ENCODE results near the gene TTC22.

TTC22 gene

DNA sequence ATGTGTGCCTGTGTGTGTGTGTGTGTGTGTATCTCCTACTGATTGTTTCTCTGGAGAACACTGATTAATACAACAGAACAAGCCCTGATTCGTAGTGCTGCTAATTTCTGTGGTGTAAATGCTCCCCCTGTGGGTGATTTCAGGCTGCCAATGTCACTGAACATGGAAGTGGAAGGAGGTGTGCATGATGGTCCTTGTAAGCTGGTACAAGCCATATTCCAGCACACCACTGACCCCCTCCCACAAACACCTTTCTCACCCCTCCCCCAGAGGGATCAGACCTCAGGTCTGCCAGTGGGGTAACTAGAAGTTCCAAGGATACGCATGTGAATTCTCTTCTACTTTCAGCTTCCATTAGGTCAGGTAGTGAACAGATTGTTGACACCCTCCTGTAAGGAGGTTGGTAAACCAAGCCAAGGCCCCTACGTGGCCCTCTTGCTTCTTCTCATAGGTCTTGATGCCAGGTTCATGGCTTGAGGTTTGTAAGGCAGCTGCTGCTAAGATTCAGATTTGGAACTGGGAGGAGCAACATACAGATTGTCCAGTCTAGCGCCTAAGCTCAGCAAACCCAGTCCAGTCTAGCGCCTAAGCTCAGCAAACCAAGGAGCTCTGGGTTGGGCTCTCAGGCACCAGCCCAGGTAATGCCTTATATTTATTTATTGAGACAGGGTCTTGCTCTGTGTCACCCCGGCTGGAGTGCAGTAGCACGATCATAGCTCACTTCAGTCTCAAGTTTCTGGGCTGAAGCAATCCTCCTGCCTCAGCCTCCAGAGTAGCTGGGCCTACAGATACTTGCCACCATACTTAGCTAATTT lies 47.2 kb upstream of the TTC22 start:
- Histone ChIP-seq H3K4me3 (ENCODE audit: severe bottlenecking) (no peak overlapping the region), H3K4me1 (ENCODE audit: insufficient read depth, poor library complexity, severe bottlenecking) (no peaks in the 10 kb centered on the region), H3K9me3 (ENCODE audit: severe bottlenecking) (no peaks in the 10 kb centered on the region), H3K36me3 (ENCODE audit: low read depth) (peaks cover 45% of the 10 kb centered on the region), H3K27ac (ENCODE audit: poor library complexity, severe bottlenecking) (no peak overlapping the region), H3K27me3 (ENCODE audit: insufficient read depth, poor library complexity, severe bottlenecking) (no peaks in the 10 kb centered on the region)
- no peak for ATAC-seq (ENCODE audit: low read depth)
- no peak for DNase-seq (ENCODE audit: low spot score)
- TF ChIP-seq, protein P1, sequence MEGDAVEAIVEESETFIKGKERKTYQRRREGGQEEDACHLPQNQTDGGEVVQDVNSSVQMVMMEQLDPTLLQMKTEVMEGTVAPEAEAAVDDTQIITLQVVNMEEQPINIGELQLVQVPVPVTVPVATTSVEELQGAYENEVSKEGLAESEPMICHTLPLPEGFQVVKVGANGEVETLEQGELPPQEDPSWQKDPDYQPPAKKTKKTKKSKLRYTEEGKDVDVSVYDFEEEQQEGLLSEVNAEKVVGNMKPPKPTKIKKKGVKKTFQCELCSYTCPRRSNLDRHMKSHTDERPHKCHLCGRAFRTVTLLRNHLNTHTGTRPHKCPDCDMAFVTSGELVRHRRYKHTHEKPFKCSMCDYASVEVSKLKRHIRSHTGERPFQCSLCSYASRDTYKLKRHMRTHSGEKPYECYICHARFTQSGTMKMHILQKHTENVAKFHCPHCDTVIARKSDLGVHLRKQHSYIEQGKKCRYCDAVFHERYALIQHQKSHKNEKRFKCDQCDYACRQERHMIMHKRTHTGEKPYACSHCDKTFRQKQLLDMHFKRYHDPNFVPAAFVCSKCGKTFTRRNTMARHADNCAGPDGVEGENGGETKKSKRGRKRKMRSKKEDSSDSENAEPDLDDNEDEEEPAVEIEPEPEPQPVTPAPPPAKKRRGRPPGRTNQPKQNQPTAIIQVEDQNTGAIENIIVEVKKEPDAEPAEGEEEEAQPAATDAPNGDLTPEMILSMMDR (IDR thresholded peaks at IDR 0.05; ENCODE audit: poor library complexity, severe bottlenecking) = no peak

GRCh38 chr1:54846716-54847284 lies 45.7 kb upstream of the TTC22 start:
- TF ChIP-seq, protein P1 (IDR thresholded peaks at IDR 0.05; ENCODE audit: poor library complexity, severe bottlenecking) = no peak
- no peaks in the 10 kb centered on the region for H3K27me3 ChIP-seq (ENCODE audit: insufficient read depth, poor library complexity, severe bottlenecking)
- no peaks in the 10 kb centered on the region for H3K4me1 ChIP-seq (ENCODE audit: insufficient read depth, poor library complexity, severe bottlenecking)
- H3K9me3 ChIP-seq (ENCODE audit: severe bottlenecking) = no peaks in the 10 kb centered on the region
- peaks cover 30% of the 10 kb centered on the region for H3K36me3 ChIP-seq (ENCODE audit: low read depth)
- ATAC-seq (ENCODE audit: low read depth) = no peak
- H3K27ac ChIP-seq (ENCODE audit: poor library complexity, severe bottlenecking) = no peak overlapping the region
- DNase-seq (ENCODE audit: low spot score) = no peak
- no peak overlapping the region for H3K4me3 ChIP-seq (ENCODE audit: severe bottlenecking)

DNA sequence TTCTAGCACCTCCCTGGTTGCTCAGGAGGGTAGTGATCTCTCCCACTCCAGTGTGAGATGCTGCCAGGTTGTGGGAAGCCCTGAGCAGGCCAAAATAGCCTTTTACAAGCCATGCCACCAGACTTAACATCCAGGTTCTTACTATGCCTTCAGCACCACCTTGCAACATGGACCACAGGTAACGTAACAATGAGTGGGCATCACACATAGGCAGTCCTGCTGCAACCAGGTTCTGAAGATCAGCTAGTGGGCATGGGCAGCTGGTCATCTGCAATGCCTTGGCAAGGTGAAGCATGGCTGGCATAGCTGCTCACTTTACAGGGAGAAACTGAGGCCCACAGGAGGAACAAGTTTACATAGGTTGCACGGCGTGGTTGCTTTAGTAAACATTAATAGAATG lies 45.2 kb upstream of the TTC22 start:
- Histone ChIP-seq H3K27me3 (ENCODE audit: insufficient read depth, poor library complexity, severe bottlenecking) (no peaks in the 10 kb centered on the region), H3K27ac (ENCODE audit: poor library complexity, severe bottlenecking) (no peak overlapping the region), H3K4me3 (ENCODE audit: severe bottlenecking) (no peak overlapping the region), H3K9me3 (ENCODE audit: severe bottlenecking) (no peaks in the 10 kb centered on the region), H3K36me3 (ENCODE audit: low read depth) (peaks cover 25% of the 10 kb centered on the region), H3K4me1 (ENCODE audit: insufficient read depth, poor library complexity, severe bottlenecking) (no peaks in the 10 kb centered on the region)
- TF ChIP-seq, protein P1 (IDR thresholded peaks at IDR 0.05; ENCODE audit: poor library complexity, severe bottlenecking) = no peak
- DNase-seq (ENCODE audit: low spot score) (no peak), ATAC-seq (ENCODE audit: low read depth) (no peak; the same call in 2 of the 3 replicates)

DNA sequence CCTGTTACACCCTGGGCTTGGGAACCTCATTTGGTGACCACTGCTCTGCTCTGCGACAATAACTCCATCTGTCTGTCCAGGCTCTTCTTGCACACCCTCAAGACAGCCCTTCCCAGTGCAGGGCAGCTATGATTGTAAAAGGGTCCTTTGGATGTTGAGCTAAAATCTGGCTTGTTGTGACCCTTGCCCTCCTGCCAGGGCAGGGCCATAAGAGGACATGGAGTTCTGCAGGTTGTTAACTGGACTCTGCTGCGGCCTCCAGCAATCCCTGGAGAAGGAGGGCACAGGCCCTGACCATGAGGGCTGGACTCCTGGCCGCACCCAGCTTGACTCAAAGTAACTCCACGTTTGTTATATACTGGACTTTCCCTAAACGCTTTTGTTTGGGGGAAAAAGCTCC lies 44.6 kb upstream of the TTC22 start:
- TF ChIP-seq, protein P1 (IDR thresholded peaks at IDR 0.05; ENCODE audit: poor library complexity, severe bottlenecking) = no peak
- DNase-seq (ENCODE audit: low spot score) (no peak), ATAC-seq (ENCODE audit: low read depth) (peak; percentile 3; the same call in 2 of the 3 replicates)

GRCh38 chr1:54844564-54844963 lies 43.4 kb upstream of the TTC22 start:
- TF ChIP-seq, protein P1 (IDR thresholded peaks at IDR 0.05; ENCODE audit: poor library complexity, severe bottlenecking) = no peak
- ATAC-seq (ENCODE audit: low read depth) (no peak), DNase-seq (ENCODE audit: low spot score) (no peak)
- Histone ChIP-seq H3K27me3 (ENCODE audit: insufficient read depth, poor library complexity, severe bottlenecking) (no peaks in the 10 kb centered on the region), H3K9me3 (ENCODE audit: severe bottlenecking) (no peaks in the 10 kb centered on the region), H3K4me3 (ENCODE audit: severe bottlenecking) (no peak overlapping the region), H3K27ac (ENCODE audit: poor library complexity, severe bottlenecking) (no peak overlapping the region), H3K36me3 (ENCODE audit: low read depth) (peaks cover 7% of the 10 kb centered on the region), H3K4me1 (ENCODE audit: insufficient read depth, poor library complexity, severe bottlenecking) (no peaks in the 10 kb centered on the region)

More for the DNA sequence above, 44.6 kb upstream of the TTC22 start:
- Histone ChIP-seq H3K4me1 (ENCODE audit: insufficient read depth, poor library complexity, severe bottlenecking) (no peaks in the 10 kb centered on the region), H3K27ac (ENCODE audit: poor library complexity, severe bottlenecking) (no peak overlapping the region), H3K36me3 (ENCODE audit: low read depth) (peaks cover 19% of the 10 kb centered on the region), H3K9me3 (ENCODE audit: severe bottlenecking) (no peaks in the 10 kb centered on the region), H3K27me3 (ENCODE audit: insufficient read depth, poor library complexity, severe bottlenecking) (no peaks in the 10 kb centered on the region), H3K4me3 (ENCODE audit: severe bottlenecking) (no peak overlapping the region)
